Mesenchymal stem cell (in vitro differentiated cells and primary cell): ENCODE data around the gene IDH2.

ENCODE experiments used
- DNase-seq: peaks from one replicate; pipeline ENCODE4 v3.0.0-alpha.2; 2013
- H2AFZ ChIP-seq: one replicate; pipeline ENCODE4 v1.6.1; 2013; ENCODE audit warnings: low read depth, mild to moderate bottlenecking, control low read depth, inconsistent platforms, low read length, moderate library complexity
- H2AK5ac ChIP-seq: 2 replicates; pipeline ENCODE4 v1.6.1; 2013; ENCODE audit warnings: low read length, moderate library complexity, mild to moderate bottlenecking, inconsistent platforms; ENCODE audit not compliant: severe bottlenecking
- H2BK120ac ChIP-seq: one replicate; pipeline ENCODE4 v1.6.1; 2013; ENCODE audit warnings: low read depth, mild to moderate bottlenecking, inconsistent platforms, low read length, moderate library complexity
- H2BK12ac ChIP-seq, 2 experiments: one replicate each; pipeline ENCODE4 v1.6.1; 2013; ENCODE audit warnings: inconsistent platforms in 2 of 2, low read length in 2 of 2, mild to moderate bottlenecking in 2 of 2, moderate library complexity in 2 of 2, control low read depth in 1 of 2
- H2BK15ac ChIP-seq: one replicate; pipeline ENCODE4 v1.6.1; 2013; ENCODE audit warnings: mild to moderate bottlenecking, low read depth, inconsistent platforms; ENCODE audit not compliant: poor library complexity, severe bottlenecking
- H2BK5ac ChIP-seq: 2 replicates; pipeline ENCODE4 v1.6.1; 2013; ENCODE audit warnings: low read depth, mild to moderate bottlenecking, low read length, control low read depth, inconsistent platforms; ENCODE audit not compliant: poor library complexity, severe bottlenecking
- H3K14ac ChIP-seq, 2 experiments: one replicate each; pipeline ENCODE4 v1.6.1; 2013; ENCODE audit warnings: inconsistent platforms in 2 of 2, low read length in 2 of 2, control low read depth in 1 of 2, mild to moderate bottlenecking in 1 of 2, moderate library complexity in 1 of 2
- H3K18ac ChIP-seq, 2 experiments: one replicate each; pipeline ENCODE4 v1.6.1; 2013; ENCODE audit warnings: inconsistent platforms in 2 of 2, low read length in 2 of 2, control low read depth in 1 of 2, low read depth in 1 of 2, mild to moderate bottlenecking in 1 of 2
- H3K23ac ChIP-seq, 2 experiments: one replicate each; pipeline ENCODE4 v1.6.1; 2013; ENCODE audit warnings: inconsistent platforms in 2 of 2, low read length in 2 of 2, mild to moderate bottlenecking in 2 of 2, moderate library complexity in 2 of 2, control low read depth in 1 of 2
- H3K27ac ChIP-seq: 2 replicates; pipeline ENCODE4 v1.5.1; 2013; ENCODE audit warnings: mild to moderate bottlenecking, moderate library complexity, low read length, control low read depth, inconsistent platforms; ENCODE audit not compliant: poor library complexity, severe bottlenecking
- H3K27me3 ChIP-seq, 2 experiments: 2 replicates each; pipeline versions ENCODE4 v1.6.1 to v1.7.0; 2013; ENCODE audit warnings: low read length in 2 of 2, mild to moderate bottlenecking in 2 of 2, moderate library complexity in 2 of 2, control low read depth in 1 of 2, inconsistent platforms in 1 of 2; ENCODE audit not compliant: control insufficient read depth in 1 of 2, insufficient read depth in 1 of 2
- H3K36me3 ChIP-seq, 2 experiments: 2 replicates each; pipeline versions ENCODE4 v1.6.1 to v1.7.0; 2013; ENCODE audit warnings: low read length in 2 of 2, control low read depth in 1 of 2, inconsistent platforms in 1 of 2, low read depth in 1 of 2, mild to moderate bottlenecking in 1 of 2; ENCODE audit not compliant: insufficient read depth in 2 of 2, control insufficient read depth in 1 of 2
- H3K4ac ChIP-seq, 2 experiments: one replicate each; pipeline ENCODE4 v1.6.1; 2013; ENCODE audit warnings: inconsistent platforms in 2 of 2, low read length in 2 of 2, mild to moderate bottlenecking in 2 of 2, moderate library complexity in 2 of 2, control low read depth in 1 of 2, low read depth in 1 of 2
- H3K4me1 ChIP-seq: 2 replicates; pipeline ENCODE4 v1.6.1; 2013; ENCODE audit warnings: low read depth, low read length, control low read depth; ENCODE audit not compliant: control insufficient read depth, insufficient read depth
- H3K4me2 ChIP-seq: 2 replicates; pipeline ENCODE4 v1.6.1; 2013; ENCODE audit warnings: low read length, mild to moderate bottlenecking, inconsistent platforms; ENCODE audit not compliant: poor library complexity, severe bottlenecking
- H3K4me3 ChIP-seq, 2 experiments: 2 replicates each; pipeline versions ENCODE4 v1.5.1 to v1.7.0; 2013; ENCODE audit warnings: low read length in 2 of 2, mild to moderate bottlenecking in 2 of 2, control low read depth in 1 of 2, low read depth in 1 of 2; ENCODE audit not compliant: insufficient read depth in 1 of 2
- H3K79me1 ChIP-seq: replicated peaks from 2 replicates; pipeline ENCODE4 v1.6.1; 2013; ENCODE audit warnings: mild to moderate bottlenecking, control low read depth, low read length, inconsistent platforms; ENCODE audit not compliant: poor library complexity, severe bottlenecking
- H3K9ac ChIP-seq: 2 replicates; pipeline ENCODE4 v1.7.0; 2013; ENCODE audit warnings: mild to moderate bottlenecking, low read length, moderate library complexity
- H3K9me3 ChIP-seq: 2 replicates; pipeline ENCODE4 v1.7.0; 2013; ENCODE audit warnings: mild to moderate bottlenecking, low read length; ENCODE audit not compliant: control insufficient read depth
- H4K8ac ChIP-seq: one replicate; pipeline ENCODE4 v1.6.1; 2013; ENCODE audit warnings: inconsistent platforms, mild to moderate bottlenecking, low read length, moderate library complexity
- H4K91ac ChIP-seq: one replicate; pipeline ENCODE4 v1.6.1; 2013; ENCODE audit warnings: mild to moderate bottlenecking, low read length, inconsistent platforms
- WGBS: methylation state at CpG from one replicate; pipeline ENCODE4 v1.1.7; 2013; ENCODE audit warnings: mixed read lengths; 5-methylcytosine and 5-hydroxymethylcytosine counted together

Gene IDH2

DNA sequence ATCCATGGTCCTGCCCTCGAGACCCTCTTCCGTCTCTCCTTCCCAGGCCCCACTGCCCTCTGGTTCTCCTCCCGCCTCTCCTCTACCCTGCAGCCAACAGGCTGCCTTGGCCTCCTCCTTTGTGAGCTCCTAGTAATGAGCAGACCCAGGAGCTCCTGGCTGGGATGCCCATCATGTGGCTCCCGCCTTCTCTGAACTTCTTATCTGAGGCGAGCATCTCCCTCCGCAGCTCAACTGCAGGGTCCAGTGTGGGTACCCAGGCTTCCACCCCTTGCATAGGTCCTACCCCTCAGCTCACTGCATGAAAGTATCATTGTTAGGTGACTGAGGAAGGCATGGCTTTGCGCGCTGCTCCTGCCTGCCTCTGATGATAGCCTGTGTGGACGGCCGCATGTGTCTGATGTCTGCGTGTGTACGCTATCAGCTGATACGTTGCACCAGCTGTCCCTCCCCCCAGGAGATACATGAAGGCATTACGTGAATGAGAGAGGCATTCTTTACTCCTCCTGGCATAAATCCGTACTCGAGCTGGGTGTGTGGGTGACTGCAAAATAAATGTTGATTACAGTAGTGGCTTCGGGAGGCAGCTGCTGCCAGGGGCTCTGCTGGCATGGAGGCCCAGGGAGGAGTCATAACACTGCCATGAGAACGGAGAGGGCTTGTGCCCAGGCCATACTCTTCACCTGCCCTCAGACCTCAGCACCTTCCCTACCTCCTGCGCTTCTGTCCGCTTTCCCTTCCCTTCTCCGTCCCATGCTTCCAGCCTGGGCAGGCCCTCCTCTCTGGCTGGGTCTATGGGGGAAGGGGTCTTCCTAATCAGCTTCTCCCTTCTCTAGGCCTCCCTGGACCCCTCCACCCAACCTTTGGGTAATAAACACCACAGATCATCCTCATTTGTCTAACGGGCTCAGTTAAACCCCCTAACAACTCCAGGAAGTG lies 52.3 kb downstream of the IDH2 start:
- H3K27ac ChIP-seq = no peak overlapping the region
- no peak overlapping the region for H3K9ac ChIP-seq
- H3K27me3 ChIP-seq = no peaks in the 10 kb centered on the region
- H3K36me3 ChIP-seq = peaks cover 4 to 5% of the 10 kb centered on the region in 2 experiments
- no peak overlapping the region for H2BK15ac ChIP-seq
- no peak overlapping the region for H3K23ac ChIP-seq
- H3K14ac ChIP-seq = no peak overlapping the region
- DNase-seq = no peak
- H2BK120ac ChIP-seq = no peak overlapping the region
- H3K4me2 ChIP-seq = no peak overlapping the region
- H3K4me3 ChIP-seq = no peak overlapping the region
- H4K91ac ChIP-seq = peak overlapping the region; percentile 28
- H3K18ac ChIP-seq = no peak overlapping the region
- H3K4me1 ChIP-seq = peaks cover 17% of the 10 kb centered on the region
- H3K4ac ChIP-seq = peak overlapping the region in 1 of 2 experiments; percentile 18
- H3K9me3 ChIP-seq = no peaks in the 10 kb centered on the region
- H2BK5ac ChIP-seq = no peak overlapping the region
- peaks cover 59% of the 10 kb centered on the region for H3K79me1 ChIP-seq
- peak overlapping the region; percentile 61 for H4K8ac ChIP-seq
- no peak overlapping the region for H2AFZ ChIP-seq
- H2BK12ac ChIP-seq = peak overlapping the region in 1 of 2 experiments; percentile 35
- WGBS = 92% methylated on average over 20 of the region's 22 CpGs
- no peak overlapping the region for H2AK5ac ChIP-seq

DNA sequence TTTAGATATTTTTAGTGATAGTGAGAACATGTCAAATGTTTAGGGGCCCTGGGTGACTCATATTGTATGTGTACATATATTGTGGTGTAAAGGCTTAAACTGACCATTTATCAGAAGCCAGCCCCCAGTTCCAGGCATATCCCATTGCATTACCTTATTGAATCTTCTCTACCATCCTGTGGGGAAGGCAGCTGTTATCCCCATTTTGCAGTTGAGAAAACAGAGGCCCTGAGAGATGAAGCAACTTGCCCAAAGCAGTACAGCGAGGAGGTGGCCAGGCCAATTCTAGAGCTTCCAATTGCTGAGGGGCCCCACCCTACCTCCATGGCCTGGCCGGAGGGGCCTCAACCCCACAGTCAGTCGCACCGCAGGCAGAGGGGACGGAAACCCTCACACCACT lies 53.2 kb downstream of the IDH2 start:
- H3K4me3 ChIP-seq = no peak overlapping the region
- H3K27ac ChIP-seq = no peak overlapping the region
- WGBS = over 99% methylated on average over 5 of the region's 5 CpGs
- no peaks in the 10 kb centered on the region for H3K9me3 ChIP-seq
- no peak overlapping the region for H3K9ac ChIP-seq
- peaks cover 7 to 8% of the 10 kb centered on the region in 2 experiments for H3K36me3 ChIP-seq
- H2BK12ac ChIP-seq = peak overlapping the region in 1 of 2 experiments; percentile 24
- peaks cover 64% of the 10 kb centered on the region for H3K79me1 ChIP-seq
- no peak overlapping the region for H3K14ac ChIP-seq
- H2BK120ac ChIP-seq = no peak overlapping the region
- H3K27me3 ChIP-seq = no peaks in the 10 kb centered on the region
- H3K4ac ChIP-seq = no peak overlapping the region
- H2BK15ac ChIP-seq = peak overlapping the region; percentile 68
- H3K23ac ChIP-seq = no peak overlapping the region
- no peak overlapping the region for H2AFZ ChIP-seq
- no peak for DNase-seq
- peak overlapping the region in 1 of 2 experiments; percentile 42 for H3K18ac ChIP-seq
- no peak overlapping the region for H3K4me2 ChIP-seq
- H4K91ac ChIP-seq = no peak overlapping the region
- no peak overlapping the region for H2AK5ac ChIP-seq
- peaks cover 19% of the 10 kb centered on the region for H3K4me1 ChIP-seq
- H2BK5ac ChIP-seq = no peak overlapping the region
- H4K8ac ChIP-seq = no peak overlapping the region

DNA sequence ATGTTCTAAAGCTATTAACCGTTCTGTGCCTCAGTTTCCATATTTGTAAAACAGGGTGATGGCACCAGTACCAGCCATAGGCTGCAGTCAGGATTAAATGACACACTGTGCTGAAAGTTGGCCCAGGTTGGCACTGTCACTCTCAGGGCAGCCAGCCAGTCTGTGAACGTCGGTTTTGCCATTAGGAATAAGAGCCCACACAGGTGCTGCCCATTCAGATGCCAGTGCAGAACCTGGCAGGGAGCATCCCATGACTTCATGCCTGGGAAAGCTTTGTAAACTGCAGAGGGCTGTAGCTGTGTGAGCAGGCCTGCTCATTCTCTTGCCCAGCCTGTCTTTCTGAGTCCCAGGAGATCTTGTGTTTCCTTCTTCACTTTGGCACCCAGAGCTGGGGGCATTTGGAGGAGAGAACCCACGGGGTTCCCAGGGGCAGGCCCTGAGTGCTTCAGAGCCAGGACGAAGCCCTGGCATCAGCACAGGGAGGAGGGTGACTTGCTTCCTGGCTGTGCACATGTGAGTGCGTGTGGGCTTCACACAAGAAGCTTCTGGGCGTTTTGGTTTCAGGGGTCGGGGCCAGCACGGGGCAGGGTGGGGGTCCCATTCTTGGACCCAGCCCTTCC lies 54.2 kb downstream of the IDH2 start:
- peaks cover 64% of the 10 kb centered on the region for H3K79me1 ChIP-seq
- no peaks in the 10 kb centered on the region for H3K9me3 ChIP-seq
- WGBS = 94% methylated on average over 9 of the region's 9 CpGs
- no peak overlapping the region for H2AFZ ChIP-seq
- no peak overlapping the region for H3K4ac ChIP-seq
- no peak overlapping the region for H4K91ac ChIP-seq
- no peak overlapping the region for H3K18ac ChIP-seq
- no peak overlapping the region for H2BK15ac ChIP-seq
- peaks cover 7 to 9% of the 10 kb centered on the region in 2 experiments for H3K36me3 ChIP-seq
- no peak overlapping the region for H3K27ac ChIP-seq
- no peak overlapping the region for H4K8ac ChIP-seq
- no peak for DNase-seq
- H3K27me3 ChIP-seq = no peaks in the 10 kb centered on the region
- H3K23ac ChIP-seq = no peak overlapping the region
- no peak overlapping the region for H2AK5ac ChIP-seq
- H3K14ac ChIP-seq = no peak overlapping the region
- H3K4me2 ChIP-seq = no peak overlapping the region
- no peak overlapping the region for H2BK5ac ChIP-seq
- H3K9ac ChIP-seq = no peak overlapping the region
- no peak overlapping the region for H2BK120ac ChIP-seq
- H2BK12ac ChIP-seq = peak overlapping the region in 1 of 2 experiments; percentile 25
- no peak overlapping the region for H3K4me3 ChIP-seq
- peaks cover 14% of the 10 kb centered on the region for H3K4me1 ChIP-seq

DNA sequence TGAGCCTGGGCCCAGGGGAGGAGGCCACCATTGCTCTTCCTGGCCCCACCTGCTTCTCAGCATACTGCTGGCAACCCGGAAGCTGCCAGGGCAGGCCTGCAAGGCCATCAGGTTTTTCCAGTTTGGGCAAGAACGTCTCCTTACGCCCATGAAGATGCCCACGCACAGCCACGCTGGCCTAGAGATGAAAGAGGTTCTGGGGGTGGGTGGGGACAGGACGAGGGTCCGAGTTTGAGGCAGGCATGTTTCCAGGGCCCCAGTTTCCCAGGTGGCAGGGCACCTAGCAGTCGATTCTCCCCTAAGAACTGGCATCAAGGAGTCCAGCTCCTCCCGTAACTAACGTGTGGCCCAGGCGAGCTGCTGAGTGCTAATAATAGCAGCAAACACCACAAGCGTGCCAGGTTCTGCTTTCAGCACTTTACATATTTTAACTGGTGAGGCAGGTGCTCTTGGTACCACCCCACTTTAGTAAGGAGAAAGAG lies 55.3 kb downstream of the IDH2 start:
- Histone ChIP-seq H3K14ac (no peak overlapping the region), H3K9ac (no peak overlapping the region), H3K4ac (no peak overlapping the region), H3K4me2 (no peak overlapping the region), H2AK5ac (no peak overlapping the region), H3K23ac (no peak overlapping the region), H3K4me3 (no peak overlapping the region), H2BK120ac (no peak overlapping the region), H2BK15ac (peak overlapping the region; percentile 12), H3K18ac (no peak overlapping the region), H4K91ac (no peak overlapping the region), H3K9me3 (no peaks in the 10 kb centered on the region), H3K4me1 (peaks cover 13% of the 10 kb centered on the region), H2AFZ (no peak overlapping the region), H3K27me3 (no peaks in the 10 kb centered on the region), H3K27ac (no peak overlapping the region), H3K79me1 (peaks cover 69% of the 10 kb centered on the region), H4K8ac (no peak overlapping the region), H3K36me3 (peaks cover 7 to 15% of the 10 kb centered on the region in 2 experiments), H2BK5ac (no peak overlapping the region), H2BK12ac (no peak overlapping the region)
- DNase-seq = no peak
- WGBS = 94% methylated on average over 12 of the region's 12 CpGs
